ENCODE measurements around the gene ARHGAP4. TPM values are rescaled to one million over a fixed set of nuclear protein-coding genes. Genes with fewer than 3 reads are reported as not detected.

Gene ARHGAP4
- total RNA-seq, 1 experiment from 2014 or later, result 47.0 TPM

GRCh38 chrX:153910446-153910845, 15.6 kb downstream of the ARHGAP4 start:
- Histone ChIP-seq H3F3A (ENCODE audit: insufficient read depth, low read depth) (no peaks in the 10 kb centered on the region), H3K9me2 (ENCODE audit: insufficient read depth) (no peaks in the 10 kb centered on the region), H2AFZ (no peak overlapping the region), H3K27ac (no peak overlapping the region), H3K4me2 (no peak overlapping the region), H3K4me1 (replicated peaks; ENCODE audit: insufficient read depth) (no peaks in the 10 kb centered on the region), H3K27me3 (ENCODE audit: insufficient read depth, low read depth) (no peaks in the 10 kb centered on the region), H3K4me3 (no peak overlapping the region), H3K79me2 (ENCODE audit: low read depth) (no peaks in the 10 kb centered on the region), H3K36me3 (ENCODE audit: low read depth) (no peaks in the 10 kb centered on the region), H3K9me3 (ENCODE audit: insufficient read depth, low read depth) (no peaks in the 10 kb centered on the region), H4K20me1 (ENCODE audit: insufficient read depth) (no peaks in the 10 kb centered on the region)
- no peak for TF ChIP-seq EZH2 (IDR thresholded peaks at IDR 0.05; ENCODE audit: low read depth)
- TF ChIP-seq, protein P1, sequence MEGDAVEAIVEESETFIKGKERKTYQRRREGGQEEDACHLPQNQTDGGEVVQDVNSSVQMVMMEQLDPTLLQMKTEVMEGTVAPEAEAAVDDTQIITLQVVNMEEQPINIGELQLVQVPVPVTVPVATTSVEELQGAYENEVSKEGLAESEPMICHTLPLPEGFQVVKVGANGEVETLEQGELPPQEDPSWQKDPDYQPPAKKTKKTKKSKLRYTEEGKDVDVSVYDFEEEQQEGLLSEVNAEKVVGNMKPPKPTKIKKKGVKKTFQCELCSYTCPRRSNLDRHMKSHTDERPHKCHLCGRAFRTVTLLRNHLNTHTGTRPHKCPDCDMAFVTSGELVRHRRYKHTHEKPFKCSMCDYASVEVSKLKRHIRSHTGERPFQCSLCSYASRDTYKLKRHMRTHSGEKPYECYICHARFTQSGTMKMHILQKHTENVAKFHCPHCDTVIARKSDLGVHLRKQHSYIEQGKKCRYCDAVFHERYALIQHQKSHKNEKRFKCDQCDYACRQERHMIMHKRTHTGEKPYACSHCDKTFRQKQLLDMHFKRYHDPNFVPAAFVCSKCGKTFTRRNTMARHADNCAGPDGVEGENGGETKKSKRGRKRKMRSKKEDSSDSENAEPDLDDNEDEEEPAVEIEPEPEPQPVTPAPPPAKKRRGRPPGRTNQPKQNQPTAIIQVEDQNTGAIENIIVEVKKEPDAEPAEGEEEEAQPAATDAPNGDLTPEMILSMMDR (conservative IDR thresholded peaks at IDR 0.05), result no peak
- intact Hi-C loops (cut with micrococcal nuclease; ENCODE audit: unreplicated experiment), result no loop called here
- DNase-seq, result no peak
- no TSS peak for BruUV-seq (replicated peaks)
- ChIA-PET POLR2A (ENCODE audit: unreplicated experiment) (interaction anchor here (0.7 kb wide), 2 partner anchors 85 to 116 kb away, joined by 3 read pairs; partner anchors contain the start of gene SSR4), CTCF (interaction anchor here (0.6 to 0.7 kb wide), 3 partner anchors 16 to 56 kb away, joined by 7 to 19 read pairs (median 9); no protein-coding TSS in a partner anchor)

DNA sequence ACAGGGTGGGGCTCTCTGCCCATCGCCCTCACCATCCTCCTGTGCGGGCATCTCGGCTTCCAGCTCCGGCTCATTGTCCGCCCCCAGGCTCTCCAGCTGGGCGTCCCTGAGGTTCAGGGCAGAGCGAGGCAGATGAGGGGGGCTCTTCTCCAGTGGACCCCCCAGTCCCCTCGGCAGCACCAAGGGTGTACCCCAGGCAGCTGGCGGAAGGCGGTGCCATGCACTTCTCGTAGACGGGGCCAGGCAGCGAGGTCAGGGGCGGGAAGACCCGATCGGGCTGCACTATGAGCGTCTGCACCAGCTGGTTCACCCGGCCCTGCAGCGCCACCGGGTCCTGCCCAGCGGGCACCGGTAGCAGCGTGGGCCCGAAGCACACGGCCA, 16.1 kb downstream of the ARHGAP4 start:
- Histone ChIP-seq H3F3A (ENCODE audit: insufficient read depth, low read depth) (no peaks in the 10 kb centered on the region), H3K27me3 (ENCODE audit: insufficient read depth, low read depth) (no peaks in the 10 kb centered on the region), H2AFZ (no peak overlapping the region), H3K36me3 (ENCODE audit: low read depth) (no peaks in the 10 kb centered on the region), H4K20me1 (ENCODE audit: insufficient read depth) (no peaks in the 10 kb centered on the region), H3K79me2 (ENCODE audit: low read depth) (no peaks in the 10 kb centered on the region), H3K4me3 (no peak overlapping the region), H3K27ac (no peak overlapping the region), H3K9me2 (ENCODE audit: insufficient read depth) (no peaks in the 10 kb centered on the region), H3K4me1 (replicated peaks; ENCODE audit: insufficient read depth) (no peaks in the 10 kb centered on the region), H3K9me3 (ENCODE audit: insufficient read depth, low read depth) (no peaks in the 10 kb centered on the region), H3K4me2 (no peak overlapping the region)
- ChIA-PET CTCF (no interaction called here), POLR2A (ENCODE audit: unreplicated experiment) (no interaction called here)
- TF ChIP-seq, protein P1 (conservative IDR thresholded peaks at IDR 0.05), result no peak
- no peak for TF ChIP-seq EZH2 (IDR thresholded peaks at IDR 0.05; ENCODE audit: low read depth)
- no peak for DNase-seq
- no TSS peak for BruUV-seq (replicated peaks)
- intact Hi-C loops (cut with micrococcal nuclease; ENCODE audit: unreplicated experiment), result no loop called here

- H2AFZ ChIP-seq, result no peak overlapping the region
- no peak for DNase-seq
- CTCF ChIA-PET, result no interaction called here
Measured at GRCh38 chrX:153909024-153909979, 16.8 kb downstream of the ARHGAP4 start.

More at GRCh38 chrX:153909024-153909979, 16.8 kb downstream of the ARHGAP4 start:
- Histone ChIP-seq H3K27me3 (ENCODE audit: insufficient read depth, low read depth) (no peaks in the 10 kb centered on the region), H3K79me2 (ENCODE audit: low read depth) (no peaks in the 10 kb centered on the region), H3K27ac (no peak overlapping the region), H3K4me1 (replicated peaks; ENCODE audit: insufficient read depth) (no peaks in the 10 kb centered on the region), H3K9me2 (ENCODE audit: insufficient read depth) (no peaks in the 10 kb centered on the region), H3K36me3 (ENCODE audit: low read depth) (no peaks in the 10 kb centered on the region), H3F3A (ENCODE audit: insufficient read depth, low read depth) (no peaks in the 10 kb centered on the region), H3K9me3 (ENCODE audit: insufficient read depth, low read depth) (no peaks in the 10 kb centered on the region), H3K4me3 (no peak overlapping the region), H3K4me2 (no peak overlapping the region), H4K20me1 (ENCODE audit: insufficient read depth) (no peaks in the 10 kb centered on the region)
- intact Hi-C loops (cut with micrococcal nuclease; ENCODE audit: unreplicated experiment), result no loop called here
- POLR2A ChIA-PET (ENCODE audit: unreplicated experiment), result no interaction called here
- TF ChIP-seq EZH2 (IDR thresholded peaks at IDR 0.05; ENCODE audit: low read depth), result no peak
- TF ChIP-seq, protein P1 (conservative IDR thresholded peaks at IDR 0.05), result no peak
- BruUV-seq (replicated peaks), result no TSS peak
